OCI-LY7 (cell line): ENCODE data around the gene STEAP4. TPM values are rescaled to one million over a fixed set of nuclear protein-coding genes. Genes with fewer than 3 reads are reported as not detected.
"Not testable (repeated sequence)": the region's sequence is repeated elsewhere in the genome, so short reads cannot be mapped to it uniquely, and the experiment has no call there.

Experiments
- BruUV-seq: library from RNA; stranded (reverse); fragments of 400-500 nt; replicated peaks from 2 replicates; lab custom pipeline; 2021; lab: Mats Ljungman, UMichigan
- CTCF ChIA-PET: fragments of 300-600 bp; sonication (Branson Sonifier 250); formaldehyde crosslinking; loops from one replicate; lab custom pipeline; 2022; ENCODE audit warnings: antibody characterized with exemption; ENCODE audit not compliant: unreplicated experiment; lab: Charles Lee
- POLR2A ChIA-PET: fragments of 300-600 bp; sonication (Branson Sonifier 250); formaldehyde crosslinking; loops from one replicate; lab custom pipeline; 2022; ENCODE audit warnings: antibody characterized with exemption; lab: Charles Lee
- DNase-seq: peaks from one replicate; pipeline ENCODE4 v3.0.0-alpha.2; 2015; ENCODE audit warnings: low spot score
- H2AFZ ChIP-seq: fragments of 200-600 bp; sonication (generic), shearing (Covaris generic); 2 replicates; pipeline ENCODE4 v1.6.1; 2014; ENCODE audit warnings: mild to moderate bottlenecking, antibody characterized with exemption, low read length, moderate library complexity
- H3K27ac ChIP-seq: fragments of 200-600 bp; sonication (generic); 2 replicates; pipeline ENCODE4 v1.5.1; 2014; ENCODE audit warnings: mixed run types, low read depth, mild to moderate bottlenecking, moderate library complexity, low read length, inconsistent platforms; ENCODE audit not compliant: poor library complexity, severe bottlenecking
- H3K36me3 ChIP-seq: fragments of 200-600 bp; sonication (generic); 2 replicates; pipeline ENCODE4 v1.6.1; 2014; ENCODE audit warnings: mild to moderate bottlenecking, antibody characterized with exemption, low read length, moderate library complexity, mixed read lengths; ENCODE audit not compliant: insufficient read depth
- H3K4me1 ChIP-seq: fragments of 200-600 bp; sonication (generic); 2 replicates; pipeline ENCODE4 v1.5.1; 2014; ENCODE audit warnings: mild to moderate bottlenecking, low read length; ENCODE audit not compliant: insufficient read depth, poor library complexity, severe bottlenecking
- H3K4me2 ChIP-seq: fragments of 200-600 bp; sonication (generic); 2 replicates; pipeline ENCODE4 v1.6.1; 2014; ENCODE audit warnings: mild to moderate bottlenecking, low read length
- H3K4me3 ChIP-seq: fragments of 200-600 bp; sonication (generic); 2 replicates; pipeline ENCODE4 v1.5.1; 2014; ENCODE audit warnings: mild to moderate bottlenecking, low read depth, low read length; ENCODE audit not compliant: poor library complexity, severe bottlenecking
- H3K79me2 ChIP-seq: fragments of 200-600 bp; sonication (generic); 2 replicates; pipeline ENCODE4 v1.6.1; 2016; ENCODE audit warnings: low read depth, mild to moderate bottlenecking, low read length, moderate library complexity, mixed read lengths; ENCODE audit not compliant: insufficient read depth
- H3K9me2 ChIP-seq: fragments of 200-600 bp; sonication (generic); 2 replicates; pipeline ENCODE4 v1.6.1; 2016; ENCODE audit warnings: mild to moderate bottlenecking, low read length, mixed read lengths; ENCODE audit not compliant: insufficient read depth
- H3K9me3 ChIP-seq: fragments of 200-600 bp; sonication (generic); 2 replicates; pipeline ENCODE4 v1.6.1; 2014; ENCODE audit warnings: mild to moderate bottlenecking, mixed run types, low read length, mixed read lengths
- H4K20me1 ChIP-seq: fragments of 200-600 bp; sonication (generic); 2 replicates; pipeline ENCODE4 v1.6.1; 2014; ENCODE audit warnings: mild to moderate bottlenecking, antibody characterized with exemption, low read length, moderate library complexity, mixed read lengths; ENCODE audit not compliant: insufficient read depth
- EZH2phosphoT487 ChIP-seq: fragments of 200-600 bp; sonication (generic); IDR thresholded peaks from 2 replicates; pipeline ENCODE4 v1.6.1; 2018; ENCODE audit warnings: low read depth, borderline replicate concordance, mild to moderate bottlenecking, mixed run types, antibody characterized with exemption, low read length, moderate library complexity, mixed read lengths
- intact Hi-C: fragments of 100-400 bp; cut with micrococcal nuclease; formaldehyde crosslinking; loops from one replicate; pipeline ENCODE4 v1.10.0; 2022; ENCODE audit not compliant: unreplicated experiment
- total RNA-seq, 2 experiments: library from RNA; depleted of rRNA in 1 of 2; stranded (reverse); fragments of >200 nt in 1 of 2; shearing (Covaris generic) in 1 of 2; gene quantifications; 2 replicates each; pipeline ENCODE4 v1.2.3, GENCODE V29; 2014 to 2022
- TF ChIP-seq, protein P1 (sequence below): fragments of 200-600 bp; sonication (generic); conservative IDR thresholded peaks from 2 replicates; pipeline ENCODE4 v1.5.1; 2014; ENCODE audit warnings: mild to moderate bottlenecking, antibody characterized with exemption, low read length, moderate library complexity, mixed read lengths

The STEAP4 gene
- total RNA-seq, 2 experiments from 2014 or later = not detected

DNA sequence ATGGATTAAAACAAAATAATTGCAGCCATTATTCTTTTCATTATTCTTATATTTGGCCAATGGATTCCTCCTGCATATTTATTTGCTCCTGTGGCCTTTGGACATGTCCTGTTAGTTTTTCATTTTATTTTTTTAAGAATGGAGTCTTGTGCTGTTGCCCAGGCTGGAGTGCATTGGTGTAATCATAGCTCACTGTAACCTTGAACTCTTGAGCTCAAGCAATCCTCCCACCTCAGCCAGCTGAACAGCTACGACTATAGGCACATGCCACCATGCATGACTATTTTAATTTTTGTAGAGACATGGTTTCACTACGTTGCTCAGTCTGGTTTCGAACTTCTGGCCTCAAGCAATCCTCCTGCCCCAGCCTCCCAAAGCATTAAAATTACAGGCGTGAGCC is 44.1 kb downstream of the STEAP4 start:
- intact Hi-C loops = no loop called here
- no peak overlapping the region for H2AFZ ChIP-seq
- H3K9me3 ChIP-seq = no peaks in the 10 kb centered on the region
- H3K4me2 ChIP-seq = no peak overlapping the region
- no peaks in the 10 kb centered on the region for H3K4me1 ChIP-seq
- H4K20me1 ChIP-seq = no peaks in the 10 kb centered on the region
- ChIA-PET POLR2A (interaction anchor here (0.7 kb wide), 1 partner anchor 13 kb away, joined by 3 read pairs; no protein-coding TSS in a partner anchor), CTCF (no interaction called here)
- H3K79me2 ChIP-seq = no peaks in the 10 kb centered on the region
- DNase-seq = no peak
- no peak overlapping the region for H3K27ac ChIP-seq
- H3K9me2 ChIP-seq = no peaks in the 10 kb centered on the region
- no peak for TF ChIP-seq EZH2phosphoT487
- TF ChIP-seq, protein P1, sequence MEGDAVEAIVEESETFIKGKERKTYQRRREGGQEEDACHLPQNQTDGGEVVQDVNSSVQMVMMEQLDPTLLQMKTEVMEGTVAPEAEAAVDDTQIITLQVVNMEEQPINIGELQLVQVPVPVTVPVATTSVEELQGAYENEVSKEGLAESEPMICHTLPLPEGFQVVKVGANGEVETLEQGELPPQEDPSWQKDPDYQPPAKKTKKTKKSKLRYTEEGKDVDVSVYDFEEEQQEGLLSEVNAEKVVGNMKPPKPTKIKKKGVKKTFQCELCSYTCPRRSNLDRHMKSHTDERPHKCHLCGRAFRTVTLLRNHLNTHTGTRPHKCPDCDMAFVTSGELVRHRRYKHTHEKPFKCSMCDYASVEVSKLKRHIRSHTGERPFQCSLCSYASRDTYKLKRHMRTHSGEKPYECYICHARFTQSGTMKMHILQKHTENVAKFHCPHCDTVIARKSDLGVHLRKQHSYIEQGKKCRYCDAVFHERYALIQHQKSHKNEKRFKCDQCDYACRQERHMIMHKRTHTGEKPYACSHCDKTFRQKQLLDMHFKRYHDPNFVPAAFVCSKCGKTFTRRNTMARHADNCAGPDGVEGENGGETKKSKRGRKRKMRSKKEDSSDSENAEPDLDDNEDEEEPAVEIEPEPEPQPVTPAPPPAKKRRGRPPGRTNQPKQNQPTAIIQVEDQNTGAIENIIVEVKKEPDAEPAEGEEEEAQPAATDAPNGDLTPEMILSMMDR = no peak
- H3K36me3 ChIP-seq = no peaks in the 10 kb centered on the region
- no TSS peak for BruUV-seq
- H3K4me3 ChIP-seq = no peak overlapping the region

DNA sequence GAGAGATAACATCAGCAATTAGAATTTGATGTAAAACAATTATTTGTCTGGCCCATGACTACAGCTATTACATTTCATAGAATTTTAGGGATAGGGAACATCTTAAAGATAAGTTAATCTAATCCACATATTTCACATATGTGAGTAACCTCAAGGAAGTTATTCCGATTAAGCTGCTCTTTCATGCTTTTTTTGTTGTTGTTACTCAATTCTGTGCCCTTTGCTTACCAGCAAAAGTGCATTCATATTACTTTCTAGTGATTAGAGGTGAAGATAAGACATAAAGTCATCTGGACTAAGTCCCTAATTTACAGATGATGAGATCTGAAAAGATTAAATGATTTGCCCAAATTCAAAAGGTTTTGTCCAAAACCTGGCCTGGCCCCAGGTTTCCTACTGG is 46.0 kb downstream of the STEAP4 start:
- POLR2A ChIA-PET = interaction anchor here (1.5 kb wide), 1 partner anchor 13 kb away, joined by 6 read pairs; no protein-coding TSS in a partner anchor
- Histone ChIP-seq H3K36me3 (no peaks in the 10 kb centered on the region), H3K4me1 (no peaks in the 10 kb centered on the region), H3K9me3 (no peaks in the 10 kb centered on the region), H3K79me2 (no peaks in the 10 kb centered on the region), H3K4me3 (no peak overlapping the region), H3K27ac (no peak overlapping the region), H4K20me1 (no peaks in the 10 kb centered on the region), H2AFZ (no peak overlapping the region), H3K9me2 (no peaks in the 10 kb centered on the region), H3K4me2 (no peak overlapping the region)
- TF ChIP-seq, protein P1 = no peak
- TF ChIP-seq EZH2phosphoT487 = no peak
- intact Hi-C loops = no loop called here
- no TSS peak for BruUV-seq
- CTCF ChIA-PET = no interaction called here
- DNase-seq = no peak

DNA sequence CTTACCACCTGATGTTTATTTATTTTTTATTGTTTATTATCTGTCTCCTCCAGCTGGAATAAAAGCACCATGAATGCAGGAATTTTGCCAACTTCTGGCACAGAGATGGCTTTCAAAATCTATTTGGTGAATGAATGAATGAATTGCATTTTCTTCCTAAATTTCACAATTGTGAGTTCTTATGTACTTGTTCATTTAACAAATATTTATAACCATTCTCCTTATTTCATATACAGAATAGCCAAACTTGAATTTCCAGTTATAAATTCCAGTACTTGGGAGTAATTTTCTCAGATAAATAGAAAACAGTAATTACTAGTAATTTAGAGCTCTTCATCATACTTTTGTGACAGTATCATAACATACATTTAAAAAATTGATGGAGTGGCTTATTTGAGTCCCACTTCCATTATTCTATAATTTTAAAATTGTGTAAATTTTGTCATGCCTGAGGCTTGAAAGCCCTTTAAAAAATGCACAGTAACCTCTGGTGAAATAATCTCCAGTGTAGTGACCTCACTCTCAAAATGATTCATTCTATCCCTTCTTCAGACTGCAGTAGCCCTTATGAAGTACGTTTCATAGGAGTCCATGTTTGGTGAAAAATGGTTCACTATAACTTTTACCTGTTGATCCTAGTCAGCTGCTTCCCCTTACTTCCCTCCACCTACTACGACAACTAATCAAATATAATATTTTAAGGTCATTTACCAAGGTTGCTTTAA is 46.9 kb downstream of the STEAP4 start:
- Histone ChIP-seq H2AFZ (no peak overlapping the region), H3K4me1 (no peaks in the 10 kb centered on the region), H3K27ac (no peak overlapping the region), H4K20me1 (no peaks in the 10 kb centered on the region), H3K9me2 (no peaks in the 10 kb centered on the region), H3K4me3 (no peak overlapping the region), H3K4me2 (no peak overlapping the region), H3K9me3 (no peaks in the 10 kb centered on the region), H3K79me2 (no peaks in the 10 kb centered on the region), H3K36me3 (no peaks in the 10 kb centered on the region)
- TF ChIP-seq, protein P1 = no peak
- no peak for TF ChIP-seq EZH2phosphoT487
- no TSS peak for BruUV-seq
- intact Hi-C loops = no loop called here
- DNase-seq = no peak
- ChIA-PET CTCF (no interaction called here), POLR2A (interaction anchor here (0.9 to 1.5 kb wide), 2 partner anchors 14 to 86 kb away, joined by 3 to 6 read pairs; no protein-coding TSS in a partner anchor)

DNA sequence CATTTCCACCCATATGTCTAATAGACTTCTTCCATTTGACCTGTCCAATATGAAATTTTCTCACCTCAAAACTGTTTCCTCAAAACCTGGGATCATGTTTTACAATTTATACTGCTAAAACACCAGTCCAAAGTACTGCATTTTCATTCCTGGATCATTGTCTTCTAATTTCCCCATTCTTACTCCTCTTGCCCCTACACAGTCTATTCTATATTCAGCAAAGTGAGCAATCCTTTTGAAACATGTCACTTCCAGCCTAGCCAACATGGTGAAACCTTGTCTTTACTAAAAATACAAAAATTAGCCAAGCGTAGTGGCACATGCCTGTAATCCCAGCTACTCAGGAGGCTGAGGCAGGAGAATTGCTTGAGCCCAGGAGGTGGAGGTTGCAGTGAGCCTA is 48.4 kb downstream of the STEAP4 start:
- POLR2A ChIA-PET, DNase-seq, H3K4me3 ChIP-seq, H3K9me2 ChIP-seq, H3K4me2 ChIP-seq, H3K27ac ChIP-seq, H3K4me1 ChIP-seq, H3K79me2 ChIP-seq, H3K36me3 ChIP-seq, BruUV-seq, H3K9me3 ChIP-seq, H4K20me1 ChIP-seq, CTCF ChIA-PET, intact Hi-C loops, H2AFZ ChIP-seq: not testable (repeated sequence)
